ENCODE measurements around the gene PYGM.

Gene PYGM

DNA sequence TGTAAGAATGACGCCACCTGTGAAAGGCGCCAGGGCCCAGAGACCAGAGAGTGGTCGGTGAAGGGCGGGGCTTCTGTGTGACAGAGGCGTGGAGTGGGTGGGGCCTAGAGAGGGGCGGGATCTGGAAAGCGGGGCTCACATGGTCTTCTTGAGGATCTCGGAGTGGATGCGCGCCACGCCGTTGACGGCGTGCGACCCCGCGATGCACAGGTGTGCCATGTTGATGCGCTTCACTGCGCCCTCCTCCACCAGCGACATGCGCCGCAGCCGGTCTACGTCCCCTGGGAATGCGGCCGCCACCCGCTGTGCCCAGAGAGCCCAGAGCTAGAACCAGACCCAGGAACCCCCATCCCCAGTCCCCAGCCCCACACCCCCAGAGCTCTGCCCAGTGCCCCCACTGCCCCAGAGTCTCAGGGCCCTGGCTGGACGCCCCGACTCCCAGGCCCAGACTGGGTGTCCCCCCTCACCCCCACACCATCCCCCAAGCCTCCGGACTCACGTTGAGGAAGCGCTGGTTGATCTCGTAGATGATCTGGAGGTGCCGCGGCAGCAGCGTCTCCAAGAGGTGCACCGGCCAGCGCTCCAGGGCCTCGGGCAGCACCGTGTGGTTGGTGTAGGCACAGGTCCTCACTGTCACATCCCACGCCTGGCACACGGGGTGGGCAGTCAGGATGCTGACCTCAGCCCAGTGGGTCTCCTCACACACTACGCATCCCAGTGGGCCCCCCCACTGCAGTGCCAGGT lies 6.2 kb downstream of the PYGM start:
- H3K36me3 ChIP-seq (ENCODE audit: control insufficient read depth in 5 of 5, insufficient read depth in 5 of 5, low read length in 5 of 5): peaks cover 0 to 26% (median 14%) of the 10 kb centered on the region in 5 donors
- H3K27ac ChIP-seq (ENCODE audit: low read depth, low read length): no peak overlapping the region
- H3K9ac ChIP-seq (ENCODE audit: low read length in 5 of 5): no peak overlapping the region

DNA sequence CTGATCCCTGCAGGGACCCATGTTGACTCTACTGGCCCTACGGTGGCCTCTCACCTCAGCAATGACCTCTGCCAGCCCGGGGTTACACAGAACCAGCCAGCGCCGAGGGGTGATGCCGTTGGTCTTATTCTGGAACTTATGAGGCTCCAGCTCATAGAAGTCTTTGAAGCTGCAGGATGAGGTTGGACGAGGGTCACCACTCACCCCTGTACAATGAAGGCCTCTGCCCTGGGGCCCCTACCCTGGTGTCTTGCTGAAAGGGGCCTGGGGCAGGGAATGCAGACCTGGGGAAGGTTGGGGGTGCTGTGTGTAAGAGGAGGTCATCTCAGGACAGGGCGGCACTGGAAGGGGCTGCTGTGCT lies 6.8 kb downstream of the PYGM start:
- peaks cover 0 to 26% (median 14%) of the 10 kb centered on the region in 5 donors for H3K36me3 ChIP-seq (ENCODE audit: control insufficient read depth in 5 of 5, insufficient read depth in 5 of 5, low read length in 5 of 5)
- H3K27ac ChIP-seq (ENCODE audit: low read depth, low read length): no peak overlapping the region
- H3K9ac ChIP-seq (ENCODE audit: low read length in 5 of 5): no peak overlapping the region
- no peaks in the 10 kb centered on the region for H3K27me3 ChIP-seq (ENCODE audit: control insufficient read depth in 5 of 5, insufficient read depth in 4 of 5, low read length in 5 of 5)
- H3K4me1 ChIP-seq (ENCODE audit: control insufficient read depth in 5 of 5, insufficient read depth in 5 of 5, low read length in 5 of 5): peaks cover 0 to 2% (median 0%) of the 10 kb centered on the region in 5 donors
- no peak overlapping the region for H3K4me3 ChIP-seq (ENCODE audit: low read depth in 1 of 5, low read length in 5 of 5)
- H3K9me3 ChIP-seq (ENCODE audit: control insufficient read depth in 5 of 5, low read length in 5 of 5): no peaks in the 10 kb centered on the region

More for the DNA sequence above, 6.2 kb downstream of the PYGM start:
- no peaks in the 10 kb centered on the region for H3K9me3 ChIP-seq (ENCODE audit: control insufficient read depth in 5 of 5, low read length in 5 of 5)
- H3K4me1 ChIP-seq (ENCODE audit: control insufficient read depth in 5 of 5, insufficient read depth in 5 of 5, low read length in 5 of 5): peaks cover 0 to under 1% (median 0%) of the 10 kb centered on the region in 5 donors
- H3K27me3 ChIP-seq (ENCODE audit: control insufficient read depth in 5 of 5, insufficient read depth in 4 of 5, low read length in 5 of 5): no peaks in the 10 kb centered on the region
- H3K4me3 ChIP-seq (ENCODE audit: low read depth in 1 of 5, low read length in 5 of 5): no peak overlapping the region

DNA sequence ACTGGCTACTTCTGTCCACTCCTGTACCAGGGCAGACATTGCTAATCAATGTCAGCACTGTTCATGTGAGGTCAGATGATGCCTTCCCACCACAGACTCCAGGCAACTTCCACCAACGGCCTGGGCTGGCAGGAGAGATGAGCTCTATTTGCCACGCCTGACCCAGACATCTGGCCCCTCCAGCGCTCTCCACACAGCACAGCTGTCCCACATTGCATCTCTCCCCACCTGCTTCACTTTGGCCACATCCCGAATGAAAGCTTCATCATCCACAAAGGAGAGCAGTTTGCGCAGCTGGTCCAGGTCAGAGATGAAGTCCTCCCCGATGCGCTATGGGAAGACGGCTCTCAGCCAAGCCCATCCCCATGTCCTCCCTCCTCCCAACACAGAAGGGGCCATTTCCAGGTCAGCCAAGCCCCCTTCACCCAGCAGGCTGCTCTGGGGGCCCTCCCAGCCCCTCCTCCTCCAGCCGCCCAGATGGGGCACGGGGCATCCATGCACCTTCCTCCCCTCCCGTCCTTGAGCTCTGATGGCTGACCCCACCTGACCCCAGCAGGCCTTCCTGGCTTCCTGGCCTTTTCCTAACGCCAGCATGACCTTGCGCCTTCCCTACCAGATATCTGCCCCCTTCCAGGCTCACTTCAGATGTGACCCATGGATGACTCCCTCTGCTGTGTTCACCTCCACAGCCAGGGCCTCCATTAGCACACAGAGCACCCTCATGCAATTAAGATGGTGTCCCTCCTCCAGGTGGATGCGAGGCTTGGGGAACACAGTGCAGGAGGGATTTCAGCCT lies 7.4 kb downstream of the PYGM start:
- Histone ChIP-seq H3K36me3 (ENCODE audit: control insufficient read depth in 5 of 5, insufficient read depth in 5 of 5, low read length in 5 of 5) (peaks cover 0 to 26% (median 14%) of the 10 kb centered on the region in 5 donors), H3K27me3 (ENCODE audit: control insufficient read depth in 5 of 5, insufficient read depth in 4 of 5, low read length in 5 of 5) (no peaks in the 10 kb centered on the region), H3K9ac (ENCODE audit: low read length in 5 of 5) (no peak overlapping the region), H3K4me1 (ENCODE audit: control insufficient read depth in 5 of 5, insufficient read depth in 5 of 5, low read length in 5 of 5) (peaks cover 0 to 2% (median 0%) of the 10 kb centered on the region in 5 donors), H3K4me3 (ENCODE audit: low read depth in 1 of 5, low read length in 5 of 5) (no peak overlapping the region), H3K27ac (ENCODE audit: low read depth, low read length) (no peak overlapping the region), H3K9me3 (ENCODE audit: control insufficient read depth in 5 of 5, low read length in 5 of 5) (no peaks in the 10 kb centered on the region)

DNA sequence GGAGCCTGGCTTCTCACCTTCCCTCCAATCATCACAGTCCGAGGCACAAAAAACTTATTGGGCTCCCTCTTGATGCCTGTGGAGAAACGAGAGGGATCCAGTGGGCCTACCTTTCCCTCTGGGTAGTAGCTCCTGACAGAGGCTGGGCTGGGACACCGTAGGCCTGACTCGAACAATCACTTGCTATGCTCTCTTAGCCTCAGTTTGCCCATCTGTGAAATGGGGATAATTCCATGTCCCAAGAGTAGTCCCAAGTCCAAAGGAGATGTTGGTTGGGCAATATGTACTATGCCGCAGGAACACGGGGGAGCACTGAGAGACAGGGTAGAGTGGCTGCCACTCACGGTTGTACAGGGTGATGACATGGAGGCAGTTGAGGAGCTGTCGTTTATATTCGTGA lies 8.2 kb downstream of the PYGM start:
- peaks cover 0 to 3% (median 1%) of the 10 kb centered on the region in 5 donors for H3K4me1 ChIP-seq (ENCODE audit: control insufficient read depth in 5 of 5, insufficient read depth in 5 of 5, low read length in 5 of 5)
- H3K27me3 ChIP-seq (ENCODE audit: control insufficient read depth in 5 of 5, insufficient read depth in 4 of 5, low read length in 5 of 5): no peaks in the 10 kb centered on the region
- peaks cover 0 to 26% (median 14%) of the 10 kb centered on the region in 5 donors for H3K36me3 ChIP-seq (ENCODE audit: control insufficient read depth in 5 of 5, insufficient read depth in 5 of 5, low read length in 5 of 5)
- no peak overlapping the region for H3K27ac ChIP-seq (ENCODE audit: low read depth, low read length)
- no peak overlapping the region for H3K9ac ChIP-seq (ENCODE audit: low read length in 5 of 5)
- no peak overlapping the region for H3K4me3 ChIP-seq (ENCODE audit: low read depth in 1 of 5, low read length in 5 of 5)
- no peaks in the 10 kb centered on the region for H3K9me3 ChIP-seq (ENCODE audit: control insufficient read depth in 5 of 5, low read length in 5 of 5)

DNA sequence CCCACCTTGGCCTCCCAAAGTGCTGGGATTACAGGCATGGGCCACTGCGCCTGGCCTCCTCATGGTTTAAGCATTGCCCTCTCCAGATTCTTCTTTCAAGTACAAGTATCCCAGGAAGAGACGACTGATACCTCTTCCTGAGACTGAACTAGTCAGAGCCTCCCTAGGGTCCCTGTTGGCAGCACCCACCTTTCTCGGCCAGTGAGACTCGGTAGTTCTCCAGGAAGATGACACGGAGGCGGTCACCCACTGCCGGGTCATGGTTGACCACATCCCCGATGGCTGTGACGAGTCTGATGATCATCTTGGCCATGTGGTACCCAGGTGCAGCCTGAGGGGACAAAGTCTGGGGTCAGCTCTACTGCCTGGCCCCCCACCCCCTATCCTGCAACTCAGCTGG lies 8.6 kb downstream of the PYGM start:
- Histone ChIP-seq H3K9me3 (ENCODE audit: control insufficient read depth in 5 of 5, low read length in 5 of 5) (no peaks in the 10 kb centered on the region), H3K27me3 (ENCODE audit: control insufficient read depth in 5 of 5, insufficient read depth in 4 of 5, low read length in 5 of 5) (no peaks in the 10 kb centered on the region), H3K9ac (ENCODE audit: low read length in 5 of 5) (no peak overlapping the region), H3K4me3 (ENCODE audit: low read depth in 1 of 5, low read length in 5 of 5) (no peak overlapping the region), H3K4me1 (ENCODE audit: control insufficient read depth in 5 of 5, insufficient read depth in 5 of 5, low read length in 5 of 5) (peaks cover 0 to 7% (median 6%) of the 10 kb centered on the region in 5 donors), H3K27ac (ENCODE audit: low read depth, low read length) (no peak overlapping the region), H3K36me3 (ENCODE audit: control insufficient read depth in 5 of 5, insufficient read depth in 5 of 5, low read length in 5 of 5) (peaks cover 0 to 26% (median 14%) of the 10 kb centered on the region in 5 donors)

- peaks cover 0 to 13% (median 10%) of the 10 kb centered on the region in 5 donors for H3K4me1 ChIP-seq (ENCODE audit: control insufficient read depth in 5 of 5, insufficient read depth in 5 of 5, low read length in 5 of 5)
- H3K9me3 ChIP-seq (ENCODE audit: control insufficient read depth in 5 of 5, low read length in 5 of 5): no peaks in the 10 kb centered on the region
- peaks cover 0 to 26% (median 14%) of the 10 kb centered on the region in 5 donors for H3K36me3 ChIP-seq (ENCODE audit: control insufficient read depth in 5 of 5, insufficient read depth in 5 of 5, low read length in 5 of 5)
- H3K4me3 ChIP-seq (ENCODE audit: low read depth in 1 of 5, low read length in 5 of 5): no peak overlapping the region
- H3K9ac ChIP-seq (ENCODE audit: low read length in 5 of 5): no peak overlapping the region
- H3K27ac ChIP-seq (ENCODE audit: low read depth, low read length): no peak overlapping the region
- no peaks in the 10 kb centered on the region for H3K27me3 ChIP-seq (ENCODE audit: control insufficient read depth in 5 of 5, insufficient read depth in 4 of 5, low read length in 5 of 5)
These were observed 9.3 kb downstream of the PYGM start for GRCh38 chr11:64750361-64751054.

GRCh38 chr11:64747961-64748665 lies 11.7 kb downstream of the PYGM start:
- Histone ChIP-seq H3K27ac (ENCODE audit: low read depth, low read length) (no peak overlapping the region), H3K4me3 (ENCODE audit: low read depth in 1 of 5, low read length in 5 of 5) (no peak overlapping the region), H3K27me3 (ENCODE audit: control insufficient read depth in 5 of 5, insufficient read depth in 4 of 5, low read length in 5 of 5) (peaks cover 0 to 8% (median 5%) of the 10 kb centered on the region in 5 donors), H3K9ac (ENCODE audit: low read length in 5 of 5) (no peak overlapping the region), H3K9me3 (ENCODE audit: control insufficient read depth in 5 of 5, low read length in 5 of 5) (no peaks in the 10 kb centered on the region), H3K4me1 (ENCODE audit: control insufficient read depth in 5 of 5, insufficient read depth in 5 of 5, low read length in 5 of 5) (peaks cover 0 to 33% (median 29%) of the 10 kb centered on the region in 5 donors), H3K36me3 (ENCODE audit: control insufficient read depth in 5 of 5, insufficient read depth in 5 of 5, low read length in 5 of 5) (peaks cover 0 to 26% (median 14%) of the 10 kb centered on the region in 5 donors)

- Histone ChIP-seq H3K27me3 (ENCODE audit: control insufficient read depth in 5 of 5, insufficient read depth in 4 of 5, low read length in 5 of 5) (peaks cover 7 to 15% (median 11%) of the 10 kb centered on the region in 5 donors), H3K4me3 (ENCODE audit: low read depth in 1 of 5, low read length in 5 of 5) (no peak overlapping the region), H3K9me3 (ENCODE audit: control insufficient read depth in 5 of 5, low read length in 5 of 5) (no peaks in the 10 kb centered on the region), H3K9ac (ENCODE audit: low read length in 5 of 5) (peak overlapping the region in 1 of 5 donors; percentile 38), H3K27ac (ENCODE audit: low read depth, low read length) (no peak overlapping the region), H3K4me1 (ENCODE audit: control insufficient read depth in 5 of 5, insufficient read depth in 5 of 5, low read length in 5 of 5) (peaks cover 0 to 48% (median 45%) of the 10 kb centered on the region in 5 donors), H3K36me3 (ENCODE audit: control insufficient read depth in 5 of 5, insufficient read depth in 5 of 5, low read length in 5 of 5) (peaks cover 0 to 11% (median 6%) of the 10 kb centered on the region in 5 donors)
These were observed 13.3 kb downstream of the PYGM start for GRCh38 chr11:64746486-64746885.

DNA sequence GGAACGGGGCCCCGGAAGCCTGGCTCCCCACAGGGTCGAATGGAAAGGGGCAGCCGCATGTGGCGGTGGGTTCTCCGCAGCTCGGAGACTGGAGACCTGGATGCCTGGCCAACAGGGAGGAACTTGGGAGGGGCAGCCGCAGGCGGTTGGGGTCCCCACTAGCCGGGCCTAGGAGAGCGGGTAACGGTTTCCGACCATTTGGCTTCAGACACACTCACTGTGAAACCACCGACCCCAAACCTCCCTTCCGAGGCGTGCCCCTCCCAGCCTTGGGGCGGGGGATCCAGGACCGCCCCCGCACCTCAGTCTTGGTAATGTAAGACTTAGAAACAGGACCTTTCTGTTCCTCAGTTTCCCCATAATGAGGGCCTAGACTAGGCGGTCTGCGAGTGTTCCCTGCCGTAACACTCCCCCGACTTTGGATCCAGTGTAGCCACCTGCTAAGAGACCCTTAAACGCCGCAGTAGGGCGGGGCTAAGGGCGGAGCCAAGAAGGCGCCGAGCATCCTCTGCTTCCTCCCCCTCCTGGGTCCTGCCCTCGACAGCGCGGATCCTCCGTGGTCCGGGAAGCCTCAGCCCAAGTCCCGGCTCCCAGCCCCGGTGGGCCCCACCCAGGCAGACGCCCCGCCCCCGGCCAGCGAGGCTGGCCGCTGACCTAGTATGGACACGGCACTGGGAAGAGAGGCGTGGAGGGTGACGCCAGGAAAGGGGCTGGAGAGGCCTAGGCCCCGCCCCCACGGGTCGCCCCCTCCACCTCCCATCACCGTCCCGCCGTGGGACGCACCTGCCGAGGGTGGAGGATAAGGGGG lies 14.0 kb downstream of the PYGM start:
- Histone ChIP-seq H3K36me3 (ENCODE audit: control insufficient read depth in 5 of 5, insufficient read depth in 5 of 5, low read length in 5 of 5) (peaks cover 0 to 6% (median 3%) of the 10 kb centered on the region in 5 donors), H3K4me1 (ENCODE audit: control insufficient read depth in 5 of 5, insufficient read depth in 5 of 5, low read length in 5 of 5) (peaks cover 0 to 48% (median 45%) of the 10 kb centered on the region in 5 donors), H3K27me3 (ENCODE audit: control insufficient read depth in 5 of 5, insufficient read depth in 4 of 5, low read length in 5 of 5) (peaks cover 7 to 18% (median 14%) of the 10 kb centered on the region in 5 donors), H3K27ac (ENCODE audit: low read depth, low read length) (peak overlapping the region; percentile 57), H3K9me3 (ENCODE audit: control insufficient read depth in 5 of 5, low read length in 5 of 5) (no peaks in the 10 kb centered on the region), H3K9ac (ENCODE audit: low read length in 5 of 5) (peak overlapping the region in 4 of 5 donors; percentile 32 to 79 (median 66)), H3K4me3 (ENCODE audit: low read depth in 1 of 5, low read length in 5 of 5) (peak overlapping the region in 4 of 5 donors; percentile 51 to 76 (median 58))
